Raji (cell line): ENCODE results near the gene PLN.

ENCODE experiments used
- POLR2A ChIP-seq: IDR thresholded peaks from 2 replicates; pipeline ENCODE4 v1.6.1; 2011; ENCODE audit warnings: low read depth, low read length, control low read depth; ENCODE audit not compliant: insufficient read depth

The PLN gene

DNA sequence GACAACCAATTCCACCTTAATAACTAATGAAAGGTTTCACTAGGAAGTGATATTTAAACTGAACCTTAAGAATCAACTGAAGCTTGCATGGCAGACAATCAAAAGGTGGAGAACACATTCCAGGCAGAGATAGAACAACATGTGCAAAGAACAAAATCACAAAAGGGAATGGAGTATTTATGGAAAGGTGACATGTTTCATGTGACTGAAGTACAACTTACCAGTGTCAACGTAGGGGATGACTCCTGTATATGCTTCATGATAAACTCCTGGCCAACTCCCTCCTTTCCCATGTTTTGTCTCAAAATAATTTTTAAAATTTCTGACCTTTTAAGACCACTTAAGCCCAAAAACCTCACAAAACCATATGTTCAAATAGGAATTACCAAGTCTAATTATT lies 6.6 kb downstream of the PLN start:
- TF ChIP-seq POLR2A = no peak

DNA sequence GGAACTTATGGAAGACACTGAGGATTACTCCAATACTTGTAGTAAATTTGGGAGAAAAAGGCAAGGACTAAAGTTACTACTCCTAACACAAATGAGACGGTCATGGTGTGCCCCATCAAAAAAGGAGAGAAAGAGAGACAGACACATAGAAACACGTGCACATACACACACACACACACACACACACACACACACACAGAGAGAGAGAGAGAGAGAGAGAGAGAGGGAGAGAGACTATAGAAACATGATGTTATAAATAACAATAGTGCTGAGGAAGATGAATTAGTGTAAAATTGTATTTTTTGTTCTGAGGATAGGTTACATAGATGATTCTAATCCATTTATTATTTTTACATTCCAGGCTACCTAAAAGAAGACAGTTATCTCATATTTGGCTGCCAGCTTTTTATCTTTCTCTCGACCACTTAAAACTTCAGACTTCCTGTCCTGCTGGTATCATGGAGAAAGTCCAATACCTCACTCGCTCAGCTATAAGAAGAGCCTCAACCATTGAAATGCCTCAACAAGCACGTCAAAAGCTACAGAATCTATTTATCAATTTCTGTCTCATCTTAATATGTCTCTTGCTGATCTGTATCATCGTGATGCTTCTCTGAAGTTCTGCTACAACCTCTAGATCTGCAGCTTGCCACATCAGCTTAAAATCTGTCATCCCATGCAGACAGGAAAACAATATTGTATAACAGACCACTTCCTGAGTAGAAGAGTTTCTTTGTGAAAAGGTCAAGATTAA lies 10.5 kb downstream of the PLN start:
- TF ChIP-seq POLR2A = no peak

DNA sequence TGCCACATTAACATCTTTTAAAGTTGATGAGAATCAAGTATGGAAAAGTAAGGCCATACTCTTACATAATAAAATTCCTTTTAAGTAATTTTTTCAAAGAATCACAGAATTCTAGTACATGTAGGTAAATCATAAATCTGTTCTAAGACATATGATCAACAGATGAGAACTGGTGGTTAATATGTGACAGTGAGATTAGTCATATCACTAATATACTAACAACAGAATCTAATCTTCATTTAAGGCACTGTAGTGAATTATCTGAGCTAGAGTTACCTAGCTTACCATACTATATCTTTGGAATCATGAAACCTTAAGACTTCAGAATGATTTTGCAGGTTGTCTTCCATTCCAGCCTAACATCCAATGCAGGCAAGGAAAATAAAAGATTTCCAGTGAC lies 11.6 kb downstream of the PLN start:
- no peak for TF ChIP-seq POLR2A

DNA sequence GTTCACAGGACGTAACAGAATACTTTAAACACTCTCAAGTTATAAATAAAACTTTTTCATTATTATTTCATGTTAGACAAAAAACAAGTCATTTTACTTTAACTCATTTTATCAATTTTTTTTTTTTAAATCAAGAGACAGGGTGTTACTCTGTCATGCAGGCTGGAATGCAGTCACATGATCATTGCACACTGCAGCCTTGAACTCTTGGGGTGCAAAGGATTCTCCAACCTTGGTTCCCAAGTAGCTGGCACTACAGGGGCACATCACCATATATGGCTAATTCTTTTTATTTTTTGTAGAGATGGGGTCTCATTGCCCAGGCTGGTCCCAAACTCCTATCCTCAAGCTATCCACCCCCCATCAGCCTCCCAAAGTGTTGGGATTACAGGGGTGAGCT lies 14.2 kb downstream of the PLN start:
- no peak for TF ChIP-seq POLR2A

DNA sequence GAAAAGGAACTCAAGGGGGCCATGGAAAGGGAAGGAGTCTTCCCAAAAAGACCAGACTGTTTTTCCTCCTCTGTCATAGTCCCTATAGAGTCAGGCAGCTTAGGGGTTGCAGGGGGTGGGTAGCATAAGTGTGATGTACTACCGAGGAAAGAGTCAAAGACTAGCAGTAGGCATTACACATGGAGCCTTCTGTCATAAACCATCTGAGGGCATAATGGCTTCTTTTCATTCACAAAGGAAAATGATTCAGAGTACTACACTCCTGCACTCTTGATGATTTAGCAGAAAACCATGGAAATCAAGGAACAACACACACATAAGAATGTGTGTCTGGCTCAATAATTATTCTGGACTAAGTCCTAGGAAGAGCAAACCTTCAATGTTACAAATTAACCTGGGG lies 14.9 kb downstream of the PLN start:
- no peak for TF ChIP-seq POLR2A

DNA sequence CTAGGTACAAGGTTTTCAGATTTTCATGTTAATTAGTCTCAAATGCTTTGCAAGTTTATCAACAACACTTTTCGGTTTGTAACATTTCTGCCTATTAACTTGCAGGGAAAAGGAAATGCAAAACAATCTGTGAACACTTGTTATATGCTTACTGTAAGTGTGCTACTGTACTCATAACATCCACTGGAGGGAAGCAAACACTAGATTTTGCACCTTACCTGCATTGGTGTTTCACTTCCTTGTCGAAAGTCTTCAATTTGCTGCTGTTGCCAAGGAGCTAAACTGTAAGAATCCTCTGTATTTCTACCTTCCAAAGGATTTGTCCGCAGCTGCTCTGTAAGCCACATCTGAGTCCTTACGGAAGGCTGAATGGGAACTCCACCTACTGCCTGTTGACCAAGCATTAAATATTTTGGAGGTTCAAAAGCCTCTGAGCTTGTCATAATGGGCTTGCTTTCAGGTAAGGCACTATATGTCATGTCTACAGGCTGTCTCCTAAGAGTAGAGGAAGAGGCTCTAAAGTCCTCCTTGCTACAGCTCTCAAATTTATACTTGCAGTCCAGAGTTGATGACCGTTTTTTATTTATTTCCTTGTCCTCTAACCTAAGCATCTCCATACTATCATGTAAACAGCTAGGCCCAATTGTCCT lies 17.3 kb downstream of the PLN start:
- TF ChIP-seq POLR2A = no peak

DNA sequence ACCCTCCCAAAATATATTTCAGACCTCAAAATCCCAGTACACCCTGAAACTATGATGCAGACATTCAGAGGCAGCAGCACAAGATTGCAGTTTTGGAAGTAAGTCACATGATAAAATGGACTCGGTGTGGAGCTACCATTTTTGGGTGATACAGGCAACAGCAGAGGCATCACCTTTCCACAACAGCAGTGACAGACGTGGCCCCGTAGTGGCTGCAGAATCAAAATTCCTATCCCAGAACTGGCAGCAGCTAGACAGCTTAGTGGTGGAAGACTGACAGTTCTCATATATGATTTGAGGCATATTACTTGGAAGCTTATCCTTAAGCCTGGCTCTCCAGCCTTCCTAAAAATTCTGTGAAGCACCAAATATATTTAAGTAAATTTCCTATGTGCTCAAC lies 19.9 kb downstream of the PLN start:
- TF ChIP-seq POLR2A = no peak

DNA sequence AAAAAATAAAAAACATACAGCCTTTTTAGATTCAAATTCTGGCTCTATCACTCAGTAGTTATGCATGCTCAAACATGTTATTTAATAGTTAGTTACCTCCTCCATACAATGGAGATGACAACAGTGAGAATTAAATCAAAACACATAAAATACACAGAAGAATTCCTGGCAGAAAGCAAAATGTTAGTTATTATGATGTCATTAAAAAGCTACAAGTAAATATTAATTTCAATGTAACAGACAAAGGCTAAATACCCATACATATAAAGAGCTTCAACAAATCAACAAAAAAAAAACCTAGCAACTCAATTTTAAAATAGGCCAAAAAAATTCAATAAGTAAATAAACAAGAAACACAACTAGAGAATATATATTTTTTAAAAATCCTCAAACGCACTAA lies 21.4 kb downstream of the PLN start:
- no peak for TF ChIP-seq POLR2A

DNA sequence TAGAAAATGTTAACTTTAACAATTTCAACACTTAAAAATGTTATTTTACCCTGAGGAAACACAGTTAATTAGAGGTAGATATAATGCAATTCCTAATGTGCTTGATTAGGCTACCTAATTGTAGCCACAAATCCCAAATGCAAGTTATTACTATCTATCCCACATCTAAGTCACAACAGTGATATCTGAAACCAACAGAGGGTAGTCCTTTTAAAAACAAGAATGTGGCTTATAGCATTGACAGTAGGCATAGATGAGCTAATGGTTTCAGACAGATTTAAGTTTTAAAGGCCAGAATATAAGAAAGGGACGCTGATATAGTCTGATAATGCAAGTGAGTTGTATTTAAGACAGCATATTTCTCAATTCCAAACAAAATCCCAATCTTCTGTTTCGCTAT lies 23.0 kb downstream of the PLN start:
- TF ChIP-seq POLR2A = no peak

DNA sequence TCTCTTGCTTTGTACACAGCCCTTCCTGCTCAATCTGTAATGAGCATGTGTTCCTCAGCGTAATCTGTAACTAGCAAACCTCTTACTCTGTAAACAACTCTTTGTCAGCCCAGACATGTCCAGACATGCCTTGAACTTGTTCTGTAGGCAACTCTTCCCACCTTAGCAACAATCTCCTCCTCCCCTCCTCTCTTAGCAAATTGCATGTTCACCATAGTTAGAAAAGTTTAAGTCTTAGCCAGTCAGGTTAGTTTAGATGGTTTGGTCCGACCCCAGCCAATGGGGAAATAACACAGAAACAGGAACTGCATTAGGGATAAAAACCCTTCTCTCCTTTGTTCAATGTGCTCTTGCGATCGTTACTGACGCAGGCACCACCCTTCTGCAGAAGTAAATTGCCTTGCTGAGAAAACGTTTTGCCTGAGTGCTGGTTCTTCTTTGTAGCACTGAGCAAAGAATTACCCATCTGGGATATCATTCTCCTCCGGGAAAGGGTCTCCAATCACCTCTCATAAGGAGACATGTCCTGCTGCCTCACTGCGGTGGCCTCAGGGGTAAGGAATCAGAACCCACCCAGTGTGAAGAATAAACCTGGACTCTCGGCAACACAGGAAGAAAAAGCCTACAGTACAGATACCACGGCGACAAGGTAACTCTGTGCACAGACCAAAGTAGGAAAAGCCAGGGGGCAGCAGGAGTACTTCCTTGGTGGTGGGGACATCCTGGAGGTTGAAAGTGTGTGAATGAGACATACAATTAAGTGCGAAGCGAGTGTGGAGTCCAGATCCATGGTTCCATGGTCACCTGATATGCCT lies 26.2 kb downstream of the PLN start:
- TF ChIP-seq POLR2A = no peak

DNA sequence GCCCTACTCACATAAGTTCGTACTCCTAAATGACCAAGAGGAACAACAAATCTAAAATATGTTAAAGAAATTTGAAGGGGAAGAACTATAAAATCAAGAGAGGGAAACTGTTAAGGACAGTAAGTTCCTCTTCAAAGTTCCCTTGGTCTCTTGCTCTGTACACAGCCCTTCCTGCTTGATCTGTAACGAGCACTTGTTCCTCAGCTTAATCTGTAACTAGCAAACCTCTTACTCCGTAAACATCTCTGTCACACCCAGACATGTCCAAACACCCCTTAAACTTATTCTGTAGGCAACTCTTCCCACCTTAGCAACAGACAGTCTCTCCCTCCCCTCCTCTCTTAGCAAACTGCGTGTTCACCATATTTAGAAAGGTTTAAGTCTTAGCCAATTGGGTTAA lies 29.9 kb downstream of the PLN start:
- TF ChIP-seq POLR2A = no peak

DNA sequence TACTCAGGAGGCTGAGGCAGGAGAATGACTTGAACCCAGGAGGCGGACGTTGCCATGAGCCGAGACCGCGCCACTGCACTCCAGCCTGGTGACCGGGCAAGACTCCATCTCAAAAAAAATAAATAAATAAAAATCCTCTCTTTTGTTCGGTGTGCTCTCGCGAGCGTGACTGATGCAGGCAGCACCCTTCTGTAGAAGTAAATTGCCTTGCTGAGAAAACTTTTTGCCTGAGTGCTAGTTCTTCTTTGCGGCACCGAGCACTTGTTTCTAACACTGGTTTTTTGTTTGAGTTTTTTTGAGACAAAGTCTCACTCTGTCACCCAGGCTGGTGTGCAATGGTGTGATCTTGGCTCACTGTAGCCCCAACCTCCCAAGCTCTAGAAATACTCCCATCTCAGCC lies 30.5 kb downstream of the PLN start:
- no peak for TF ChIP-seq POLR2A

DNA sequence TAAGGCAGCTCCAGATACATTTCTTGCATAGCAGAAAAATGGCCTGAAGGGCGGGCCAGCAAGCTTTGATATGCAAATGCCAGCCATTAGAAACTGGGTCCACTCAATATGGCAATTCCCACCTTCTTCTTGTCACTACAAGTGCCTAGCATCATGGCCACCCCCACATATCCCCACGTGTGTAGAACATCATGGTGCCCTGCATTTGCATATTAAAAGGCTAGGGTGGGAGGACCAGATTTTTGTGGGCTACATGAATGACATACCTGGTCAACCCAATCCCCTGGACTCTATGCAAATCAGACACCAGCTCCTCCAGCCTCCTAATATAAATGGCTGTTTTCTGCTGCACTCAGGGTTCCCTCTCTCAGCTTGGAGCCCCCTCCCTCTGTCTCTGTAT lies 31.7 kb downstream of the PLN start:
- TF ChIP-seq POLR2A = no peak

DNA sequence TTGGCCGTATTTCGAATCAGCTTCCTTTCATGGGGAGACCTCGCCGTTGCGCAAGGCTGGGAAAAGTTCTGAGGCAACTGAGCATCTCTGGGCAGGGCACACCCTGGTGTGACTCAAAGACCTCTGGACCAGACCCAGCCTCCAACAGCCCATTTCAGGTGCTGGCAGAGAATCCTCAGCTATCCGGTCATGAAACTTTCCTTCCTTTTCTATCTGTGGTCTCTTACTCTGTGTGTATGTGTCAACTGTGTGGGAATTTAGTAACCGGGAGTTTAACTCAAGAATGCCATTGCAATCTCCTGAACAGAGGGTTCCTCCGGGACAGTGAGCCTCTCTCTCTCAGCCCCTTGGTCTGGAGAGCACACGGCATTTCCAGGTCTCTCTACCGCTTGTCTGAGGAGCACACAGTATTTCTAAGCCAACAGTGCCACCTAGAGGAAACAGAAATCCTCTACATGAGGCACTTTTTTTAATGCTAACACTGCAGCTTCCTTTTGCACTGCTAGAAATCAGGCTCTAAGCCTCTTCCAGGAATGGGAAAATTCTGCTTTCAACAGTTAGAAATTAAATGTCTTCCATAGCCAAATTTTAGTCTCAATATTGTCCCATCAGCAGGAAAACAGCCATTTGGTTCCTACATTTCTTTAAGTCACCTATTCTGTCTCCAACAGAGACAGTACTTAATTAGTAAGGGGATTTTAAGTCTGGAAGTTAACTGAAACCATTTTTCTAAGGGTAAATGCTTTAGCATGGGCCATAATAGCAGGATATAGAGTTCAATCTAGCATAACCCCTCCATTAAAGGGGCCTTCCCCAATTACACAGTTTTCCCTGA lies 32.7 kb downstream of the PLN start:
- TF ChIP-seq POLR2A = no peak

DNA sequence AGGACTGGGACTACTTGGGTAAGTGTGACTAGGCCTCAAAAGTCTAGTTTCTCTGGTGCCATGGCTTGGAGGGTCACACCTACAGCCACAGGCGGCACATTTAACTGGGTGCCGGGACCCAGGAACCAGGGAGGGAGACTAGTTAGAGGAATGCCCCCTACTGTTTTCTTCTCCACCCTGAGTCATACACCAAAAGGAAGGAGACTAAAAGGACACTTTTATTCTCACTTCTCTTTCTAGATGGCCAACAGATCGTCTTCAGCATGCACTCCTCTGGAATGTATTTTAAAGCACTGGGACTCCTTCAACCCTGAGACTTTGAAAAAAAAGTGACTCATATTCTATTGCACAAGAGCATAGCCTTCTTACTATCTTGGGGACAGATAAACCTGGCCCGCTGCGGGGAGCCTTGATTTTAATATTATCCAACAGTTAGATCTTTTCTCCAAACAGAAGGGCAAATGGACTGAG lies 33.4 kb downstream of the PLN start:
- no peak for TF ChIP-seq POLR2A
